Stimulated activated naive CD8-positive, alpha-beta T cell treated with anti-CD3 and anti-CD28 coated beads, Interleukin-15, amount 100 ng/mL, for 72 hours (primary cell): ENCODE measurements around the gene TPT1.
A peak's percentile ranks its signal among the peaks of the same experiment; 100 is the strongest.

Source experiments
- ATAC-seq: fragments of 150-1000 bp; cut with Tn5 transposase; 2 replicates; pipeline ENCODE4 v1.10.0; 2021; ENCODE audit warnings: mild to moderate bottlenecking, moderate library complexity
- DNase-seq, 2 donors: peaks; one replicate each; pipeline ENCODE4 v3.0.0; 2021 to 2022
- H3K27ac Mint-ChIP-seq, 2 donors: one replicate each; pipeline ENCODE4 v1.8.0; 2022; ENCODE audit warnings: mild to moderate bottlenecking in 2 of 2, mixed read lengths in 2 of 2, moderate library complexity in 2 of 2
- H3K27me3 Mint-ChIP-seq: one replicate; pipeline ENCODE4 v1.8.0; 2022; ENCODE audit warnings: mixed read lengths
- H3K4me1 Mint-ChIP-seq: one replicate; pipeline ENCODE4 v1.8.0; 2022; ENCODE audit warnings: mild to moderate bottlenecking, mixed read lengths
- H3K4me3 Mint-ChIP-seq, 2 donors: one replicate each; pipeline ENCODE4 v1.8.0; 2022; ENCODE audit warnings: mild to moderate bottlenecking in 2 of 2, mixed read lengths in 2 of 2, moderate library complexity in 1 of 2
- H3K9me3 Mint-ChIP-seq, 2 donors: one replicate each; pipeline ENCODE4 v1.8.0; 2022; ENCODE audit warnings: mixed read lengths in 2 of 2

TPT1 gene

GRCh38 chr13:45373162-45373547 lies 32.2 kb upstream of the TPT1 start:
- DNase-seq (no peak), ATAC-seq (no peak)
- H3K27me3 Mint-ChIP-seq, result no peaks in the 10 kb centered on the region
- H3K4me3 Mint-ChIP-seq, result no peak overlapping the region
- no peak overlapping the region for H3K27ac Mint-ChIP-seq
- no peaks in the 10 kb centered on the region for H3K9me3 Mint-ChIP-seq
- H3K4me1 Mint-ChIP-seq, result peaks cover 21% of the 10 kb centered on the region

GRCh38 chr13:45372189-45373161 lies 31.5 kb upstream of the TPT1 start:
- H3K4me3 Mint-ChIP-seq, result no peak overlapping the region
- H3K9me3 Mint-ChIP-seq, result no peaks in the 10 kb centered on the region
- no peaks in the 10 kb centered on the region for H3K27me3 Mint-ChIP-seq
- H3K4me1 Mint-ChIP-seq, result peaks cover 28% of the 10 kb centered on the region
- no peak for DNase-seq
- no peak overlapping the region for H3K27ac Mint-ChIP-seq
- no peak for ATAC-seq

GRCh38 chr13:45370922-45371406 lies 30.0 kb upstream of the TPT1 start:
- Mint-ChIP-seq H3K27ac (no peak overlapping the region), H3K9me3 (no peaks in the 10 kb centered on the region), H3K4me3 (no peak overlapping the region), H3K4me1 (peaks cover 38% of the 10 kb centered on the region), H3K27me3 (no peaks in the 10 kb centered on the region)
- ATAC-seq, result no peak
- DNase-seq, result peak; percentile 43 to 52

- DNase-seq (no peak), ATAC-seq (no peak)
- Mint-ChIP-seq H3K9me3 (peaks cover under 1 to 1% of the 10 kb centered on the region in 2 donors), H3K4me3 (no peak overlapping the region), H3K27me3 (no peaks in the 10 kb centered on the region), H3K27ac (no peak overlapping the region), H3K4me1 (peaks cover 48% of the 10 kb centered on the region)
Measured at GRCh38 chr13:45369116-45369515, 28.1 kb upstream of the TPT1 start.

- Mint-ChIP-seq H3K4me1 (peaks cover 54% of the 10 kb centered on the region), H3K4me3 (peak overlapping the region in 1 of 2 donors; percentile 36), H3K27ac (peak overlapping the region in 1 of 2 donors; percentile 14), H3K27me3 (no peaks in the 10 kb centered on the region), H3K9me3 (peaks cover 6 to 7% of the 10 kb centered on the region in 2 donors)
- no peak for ATAC-seq
- DNase-seq, result no peak
Measured at GRCh38 chr13:45368571-45368970, 27.6 kb upstream of the TPT1 start.

GRCh38 chr13:45368005-45368404 lies 27.0 kb upstream of the TPT1 start:
- peaks cover 59% of the 10 kb centered on the region for H3K4me1 Mint-ChIP-seq
- ATAC-seq, result no peak

GRCh38 chr13:45367358-45367757 lies 26.4 kb upstream of the TPT1 start:
- Mint-ChIP-seq H3K4me3 (peak overlapping the region; percentile 19 to 68), H3K4me1 (peaks cover 66% of the 10 kb centered on the region), H3K27me3 (no peaks in the 10 kb centered on the region), H3K27ac (peak overlapping the region; percentile 61 to 93), H3K9me3 (peaks cover 14 to 17% of the 10 kb centered on the region in 2 donors)
- ATAC-seq (peak; percentile 100), DNase-seq (peak; percentile 82 to 93)

More at GRCh38 chr13:45368005-45368404, 27.0 kb upstream of the TPT1 start:
- no peaks in the 10 kb centered on the region for H3K27me3 Mint-ChIP-seq
- peak overlapping the region in 1 of 2 donors; percentile 19 for H3K4me3 Mint-ChIP-seq
- no peak for DNase-seq
- peak overlapping the region; percentile 61 to 93 for H3K27ac Mint-ChIP-seq
- peaks cover 9 to 13% of the 10 kb centered on the region in 2 donors for H3K9me3 Mint-ChIP-seq

GRCh38 chr13:45365558-45365885 lies 24.5 kb upstream of the TPT1 start:
- H3K9me3 Mint-ChIP-seq, result peaks cover 17 to 21% of the 10 kb centered on the region in 2 donors
- peaks cover 68% of the 10 kb centered on the region for H3K4me1 Mint-ChIP-seq

GRCh38 chr13:45364876-45365557 lies 24.0 kb upstream of the TPT1 start:
- Mint-ChIP-seq H3K4me1 (peaks cover 68% of the 10 kb centered on the region), H3K27ac (no peak overlapping the region), H3K9me3 (peaks cover 17 to 21% of the 10 kb centered on the region in 2 donors), H3K27me3 (no peaks in the 10 kb centered on the region), H3K4me3 (no peak overlapping the region)
- no peak for ATAC-seq
- DNase-seq, result no peak

More at GRCh38 chr13:45365558-45365885, 24.5 kb upstream of the TPT1 start:
- no peak overlapping the region for H3K4me3 Mint-ChIP-seq
- no peak overlapping the region for H3K27ac Mint-ChIP-seq
- DNase-seq, result no peak
- no peak for ATAC-seq
- no peaks in the 10 kb centered on the region for H3K27me3 Mint-ChIP-seq

GRCh38 chr13:45362939-45363338 lies 22.0 kb upstream of the TPT1 start:
- Mint-ChIP-seq H3K27ac (peak overlapping the region in 1 of 2 donors; percentile 20), H3K4me3 (no peak overlapping the region), H3K9me3 (peaks cover 17 to 21% of the 10 kb centered on the region in 2 donors), H3K4me1 (peaks cover 52% of the 10 kb centered on the region), H3K27me3 (no peaks in the 10 kb centered on the region)
- ATAC-seq (peak; percentile 22), DNase-seq (peak in 1 of 2 donors; percentile 29)

- Mint-ChIP-seq H3K27me3 (no peaks in the 10 kb centered on the region), H3K4me3 (no peak overlapping the region), H3K4me1 (peaks cover 48% of the 10 kb centered on the region), H3K27ac (peak overlapping the region; percentile 3 to 44), H3K9me3 (peaks cover 17 to 21% of the 10 kb centered on the region in 2 donors)
- no peak for DNase-seq
- no peak for ATAC-seq
Measured at GRCh38 chr13:45361596-45362206, 20.7 kb upstream of the TPT1 start.

GRCh38 chr13:45356966-45357672 lies 16.1 kb upstream of the TPT1 start:
- Mint-ChIP-seq H3K27ac (peak overlapping the region; percentile 43 to 60), H3K27me3 (no peaks in the 10 kb centered on the region), H3K9me3 (peaks cover 1% of the 10 kb centered on the region in 2 donors), H3K4me3 (no peak overlapping the region), H3K4me1 (peaks cover 25% of the 10 kb centered on the region)
- DNase-seq, result peak in 1 of 2 donors; percentile 29
- peak; percentile 89 for ATAC-seq

GRCh38 chr13:45353895-45354294 lies 12.9 kb upstream of the TPT1 start:
- DNase-seq (no peak), ATAC-seq (no peak)
- H3K4me1 Mint-ChIP-seq, result peaks cover 18% of the 10 kb centered on the region
- H3K27me3 Mint-ChIP-seq, result no peaks in the 10 kb centered on the region
- no peaks in the 10 kb centered on the region for H3K9me3 Mint-ChIP-seq
- no peak overlapping the region for H3K27ac Mint-ChIP-seq
- H3K4me3 Mint-ChIP-seq, result no peak overlapping the region

- ATAC-seq, result no peak
- Mint-ChIP-seq H3K27me3 (no peaks in the 10 kb centered on the region), H3K4me3 (no peak overlapping the region), H3K27ac (no peak overlapping the region), H3K9me3 (no peaks in the 10 kb centered on the region), H3K4me1 (peaks cover 12% of the 10 kb centered on the region)
- no peak for DNase-seq
Measured at GRCh38 chr13:45352031-45352430, 11.0 kb upstream of the TPT1 start.

GRCh38 chr13:45350152-45350551 lies 9.2 kb upstream of the TPT1 start:
- Mint-ChIP-seq H3K27ac (no peak overlapping the region), H3K9me3 (no peaks in the 10 kb centered on the region)

More at GRCh38 chr13:45350152-45350551, 9.2 kb upstream of the TPT1 start:
- no peak for DNase-seq
- Mint-ChIP-seq H3K4me3 (no peak overlapping the region), H3K4me1 (peaks cover 7% of the 10 kb centered on the region), H3K27me3 (no peaks in the 10 kb centered on the region)
- no peak for ATAC-seq
